ENCODE measurements around the gene CD247. TPM values are rescaled to one million over a fixed set of nuclear protein-coding genes. Genes with fewer than 3 reads are reported as not detected.

The CD247 gene
- total RNA-seq, 1 donor from 2014 or later, result 0.57 TPM

DNA sequence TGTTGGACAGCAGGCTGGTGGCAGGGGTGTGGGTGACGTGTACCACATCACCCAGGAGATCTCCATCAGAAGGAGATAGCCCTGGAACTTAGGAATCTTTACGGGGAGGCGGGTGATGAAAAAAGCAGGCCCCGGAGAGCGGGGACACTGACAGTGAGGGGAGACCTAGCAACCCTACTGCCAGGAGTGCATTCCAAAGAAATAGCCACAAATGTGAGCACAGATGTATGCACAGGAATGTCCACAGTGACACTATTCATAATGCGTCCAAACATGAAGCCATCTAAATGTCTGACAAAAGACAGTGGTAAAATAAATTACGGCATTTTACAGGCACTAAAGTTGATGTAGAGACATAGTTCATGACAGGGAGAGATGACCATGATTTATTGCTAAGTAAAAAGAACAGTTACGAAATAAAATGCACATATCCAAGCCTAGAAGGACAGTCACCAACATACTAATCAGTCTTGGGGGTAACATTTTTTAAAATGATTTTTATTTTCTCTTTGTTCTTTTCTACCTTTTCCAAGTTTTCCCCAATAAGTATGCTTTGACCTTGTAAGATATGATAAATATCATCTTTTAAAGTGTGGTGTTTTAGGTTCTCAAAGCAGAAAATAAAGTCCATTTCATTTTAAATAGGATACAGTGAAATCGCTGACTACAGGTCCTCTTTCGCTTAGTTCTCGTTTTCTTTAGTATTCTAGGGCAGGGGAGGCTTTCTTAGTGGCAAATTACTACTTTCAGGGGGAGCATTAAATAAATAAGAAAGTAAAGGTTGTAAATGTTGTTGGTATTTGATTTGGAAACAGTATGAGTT is 21.3 kb downstream of the CD247 start:
- DNase-seq, result no peak
- intact Hi-C loops (cut with micrococcal nuclease), result no loop called here
- ATAC-seq, result no peak

DNA sequence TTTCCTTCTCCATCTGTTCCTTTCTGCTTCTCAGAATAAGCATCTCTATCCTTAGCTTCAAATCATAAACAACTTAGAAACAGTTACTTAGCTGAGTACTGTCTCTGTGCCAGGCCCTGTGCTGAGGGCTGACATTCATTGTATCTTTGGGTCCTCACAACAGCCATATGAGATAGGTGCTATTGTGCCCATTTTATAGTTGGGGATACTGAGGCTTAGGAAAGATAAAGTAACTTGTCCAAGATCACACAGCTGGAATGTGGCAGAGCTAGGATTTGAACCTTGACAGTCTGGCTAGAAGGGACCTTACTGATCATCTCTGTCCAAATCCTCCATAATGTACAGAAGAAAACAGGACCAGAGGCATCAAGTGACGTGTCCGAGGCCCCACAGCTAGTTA is 25.0 kb downstream of the CD247 start:
- ATAC-seq, result no peak

GRCh38 chr1:167492481-167492910 is 25.8 kb downstream of the CD247 start:
- intact Hi-C loops (cut with micrococcal nuclease), result no loop called here
- DNase-seq (no peak), ATAC-seq (no peak)

More for the DNA sequence above, 25.0 kb downstream of the CD247 start:
- DNase-seq, result no peak
- intact Hi-C loops (cut with micrococcal nuclease), result no loop called here

- intact Hi-C loops (cut with micrococcal nuclease), result no loop called here
- ATAC-seq (no peak), DNase-seq (no peak)
Observed at GRCh38 chr1:167491586-167492461, 26.5 kb downstream of the CD247 start.

GRCh38 chr1:167490765-167491164 is 27.6 kb downstream of the CD247 start:
- ATAC-seq, result no peak
- DNase-seq, result no peak
- intact Hi-C loops (cut with micrococcal nuclease), result no loop called here

- intact Hi-C loops (cut with micrococcal nuclease), result no loop called here
- DNase-seq (no peak), ATAC-seq (no peak)
Observed at GRCh38 chr1:167489571-167490340, 28.6 kb downstream of the CD247 start.

DNA sequence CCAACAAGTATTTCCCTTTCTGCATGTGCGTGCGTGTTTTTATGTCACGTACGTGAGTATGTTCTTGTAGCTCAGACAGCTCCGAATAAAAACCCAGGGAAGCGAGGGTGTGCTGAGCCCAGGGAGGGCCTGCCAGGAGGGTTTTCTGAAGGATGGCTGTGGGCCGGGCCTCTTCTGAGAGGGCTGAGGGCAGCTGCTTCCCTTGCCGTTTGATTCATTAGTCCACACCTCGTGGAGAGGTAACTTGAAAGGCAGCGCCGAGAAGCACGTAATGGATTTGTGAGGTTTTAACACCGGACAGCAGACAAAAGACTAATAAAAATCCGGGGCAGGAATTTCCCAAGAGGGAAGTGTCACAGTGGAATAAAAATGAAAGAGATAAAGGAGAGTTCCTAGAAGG is 29.5 kb downstream of the CD247 start:
- DNase-seq (no peak), ATAC-seq (no peak)
- intact Hi-C loops (cut with micrococcal nuclease), result no loop called here

DNA sequence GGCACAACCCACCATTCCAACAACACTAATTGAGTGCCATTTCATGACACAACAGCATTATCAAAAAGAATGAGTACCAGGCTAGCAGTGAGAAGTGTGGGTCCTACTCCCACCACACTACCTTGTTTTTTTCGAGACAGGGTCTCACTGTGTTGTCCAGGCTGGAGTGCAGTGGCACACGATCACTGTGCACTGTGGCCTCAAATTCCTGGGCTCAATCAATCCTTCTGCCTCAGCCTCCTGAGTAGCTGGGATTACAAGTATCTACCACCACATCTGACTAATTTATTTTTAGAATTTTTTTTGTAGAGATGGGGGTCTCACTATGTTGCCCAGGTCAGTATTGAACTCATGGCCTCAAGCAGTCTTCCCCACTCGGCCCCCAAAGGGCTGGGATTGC is 30.7 kb downstream of the CD247 start:
- ATAC-seq (no peak), DNase-seq (no peak)
- intact Hi-C loops (cut with micrococcal nuclease), result no loop called here

GRCh38 chr1:167486090-167486824 is 32.1 kb downstream of the CD247 start:
- peak; percentile 46 for DNase-seq
- peak; percentile 36 for ATAC-seq
- intact Hi-C loops (cut with micrococcal nuclease), result no loop called here

DNA sequence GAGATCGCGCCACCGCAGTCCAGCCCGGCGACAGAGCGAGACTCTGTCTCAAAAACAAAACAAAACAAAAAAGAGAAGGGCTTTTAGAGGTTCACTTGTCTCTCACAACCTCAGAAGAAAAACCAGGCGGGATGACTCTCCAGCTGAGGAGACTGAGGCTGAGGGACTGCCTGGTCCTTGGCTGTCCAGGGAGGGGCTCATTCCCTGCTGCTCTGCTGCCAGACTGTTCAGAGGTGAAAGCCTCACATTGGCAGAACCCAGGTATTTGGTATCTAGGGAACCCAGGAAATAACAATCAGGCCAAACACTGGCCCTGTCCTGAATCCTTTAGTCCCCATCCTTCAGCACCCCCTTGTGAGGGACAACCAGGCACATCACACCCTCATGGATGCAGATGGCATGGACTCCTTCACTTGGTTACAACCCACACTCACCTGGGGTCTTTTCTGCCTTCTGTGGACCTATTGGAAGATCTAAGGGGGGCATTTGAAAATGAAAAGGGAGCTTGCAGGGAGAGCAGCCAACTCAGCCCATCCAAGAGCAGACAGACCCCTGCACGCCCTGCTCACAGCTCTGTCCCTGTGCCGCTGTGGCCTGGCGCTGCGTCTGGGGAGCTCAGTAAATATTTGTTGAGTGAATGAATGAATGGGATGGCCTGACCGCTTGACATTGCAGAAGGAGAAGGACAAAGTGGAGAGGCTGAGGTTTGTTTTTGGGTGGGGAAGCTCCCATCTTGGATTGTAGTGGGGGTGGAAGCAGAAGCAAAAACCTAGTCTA is 33.4 kb downstream of the CD247 start:
- ATAC-seq (no peak), DNase-seq (no peak)
- intact Hi-C loops (cut with micrococcal nuclease), result no loop called here

DNA sequence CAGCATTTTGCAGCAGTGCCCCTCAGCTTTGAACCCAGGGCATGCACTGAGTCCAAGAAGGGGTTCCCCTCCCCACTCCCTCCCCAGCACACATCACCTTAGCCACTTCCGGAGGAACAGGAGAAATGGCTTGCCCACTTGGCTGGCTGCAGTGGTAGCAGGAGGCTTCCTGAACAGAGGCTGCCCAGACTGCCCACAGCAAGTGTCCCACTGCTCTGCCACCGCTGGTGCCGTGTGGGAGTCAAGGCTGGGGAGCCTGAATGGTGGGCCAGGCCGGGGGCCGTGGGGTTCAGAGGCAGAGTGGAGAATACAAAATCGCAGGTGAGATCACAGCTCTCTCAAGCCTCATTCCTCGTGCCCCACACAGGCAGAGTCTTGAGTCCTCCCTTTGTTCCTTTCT is 34.5 kb downstream of the CD247 start:
- intact Hi-C loops (cut with micrococcal nuclease), result no loop called here
- ATAC-seq, result no peak
- DNase-seq, result no peak

DNA sequence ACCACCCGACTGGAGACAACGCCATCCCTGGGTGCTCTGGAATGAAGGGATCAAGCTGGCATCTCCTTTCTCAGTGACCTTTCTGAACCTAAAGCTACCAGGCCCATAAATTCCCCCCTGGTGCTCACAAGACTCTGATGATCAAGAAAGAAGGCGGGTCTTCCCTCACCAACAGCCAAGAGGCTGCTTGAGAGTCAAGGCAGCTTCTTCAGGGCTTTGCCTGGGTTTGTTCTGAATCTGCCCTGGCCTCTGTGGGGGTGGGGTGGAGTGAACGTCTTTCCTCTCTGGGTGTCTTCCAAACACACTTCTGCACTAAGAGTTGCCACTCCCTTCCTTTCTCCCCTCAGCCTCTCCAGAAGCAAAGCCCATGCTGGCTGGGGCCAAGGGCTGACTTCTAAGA is 36.1 kb downstream of the CD247 start:
- DNase-seq (no peak), ATAC-seq (no peak)
- intact Hi-C loops (cut with micrococcal nuclease), result no loop called here

DNA sequence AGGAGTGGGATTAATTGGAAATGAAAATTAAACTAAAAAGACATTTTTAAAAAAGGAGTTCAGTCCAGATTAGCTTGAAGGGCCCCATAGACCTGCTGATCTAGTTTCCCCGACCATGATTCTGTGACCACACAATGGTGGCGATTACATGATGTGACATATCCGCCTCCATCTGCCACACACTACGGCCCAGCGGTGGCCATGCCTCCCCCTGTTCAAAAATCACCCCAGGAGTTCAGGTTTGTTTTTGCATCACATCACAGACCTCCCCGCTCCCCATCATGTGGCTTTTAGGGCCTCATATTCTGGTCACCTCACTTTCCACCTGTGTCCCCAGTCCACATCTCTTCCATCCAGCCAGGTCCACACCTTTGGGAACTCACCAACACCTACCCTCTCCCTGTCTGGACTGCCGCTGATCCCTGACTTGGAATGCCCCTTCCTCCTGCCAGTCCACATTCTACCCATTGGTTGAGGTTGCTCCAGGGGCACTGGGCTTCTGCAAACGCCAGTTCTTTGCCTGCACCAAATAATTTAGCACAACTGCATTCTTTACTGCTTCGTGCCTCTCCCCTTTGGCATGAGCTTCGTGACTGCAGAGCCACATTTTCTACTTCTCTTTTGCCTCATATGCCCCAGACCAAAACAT is 38.9 kb downstream of the CD247 start:
- intact Hi-C loops (cut with micrococcal nuclease), result no loop called here
- no peak for ATAC-seq
- no peak for DNase-seq

GRCh38 chr1:167477986-167478385 is 40.3 kb downstream of the CD247 start:
- intact Hi-C loops (cut with micrococcal nuclease), result no loop called here
- ATAC-seq, result no peak
- no peak for DNase-seq

DNA sequence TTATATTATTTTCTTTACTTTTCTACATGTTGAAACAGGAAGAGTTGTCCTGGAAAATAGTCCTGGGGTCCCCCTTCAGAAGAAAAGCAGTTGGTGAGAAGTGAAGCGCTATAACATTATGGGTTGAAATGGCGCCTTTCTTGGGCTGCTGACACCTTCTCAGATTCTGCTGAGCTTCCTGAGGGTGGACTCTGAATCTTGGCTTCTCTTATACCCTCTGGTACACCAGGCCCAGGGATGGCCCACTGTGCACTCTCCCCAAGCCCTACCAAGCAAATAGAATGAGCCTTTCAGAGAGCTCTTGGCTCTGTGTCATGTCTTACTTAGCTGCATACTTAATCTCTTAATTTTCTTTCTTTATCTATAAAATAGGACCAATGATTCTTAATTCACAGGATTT is 42.3 kb downstream of the CD247 start:
- DNase-seq, result no peak
- intact Hi-C loops (cut with micrococcal nuclease), result no loop called here
- no peak for ATAC-seq

- ATAC-seq (no peak), DNase-seq (no peak)
- intact Hi-C loops (cut with micrococcal nuclease), result no loop called here
Observed at GRCh38 chr1:167474191-167474641, 44.1 kb downstream of the CD247 start.

- DNase-seq (no peak), ATAC-seq (no peak)
- intact Hi-C loops (cut with micrococcal nuclease), result no loop called here
Observed at GRCh38 chr1:167473761-167474160, 44.6 kb downstream of the CD247 start.
